UCSD-AML1 (cell line): ENCODE measurements around the gene C6orf120.

Experiments used
- DNase-seq: peaks from one replicate; lab custom pipeline; 2025; ENCODE audit not compliant: unreplicated experiment; lab: John Stamatoyannopoulos, UW

Gene C6orf120

DNA sequence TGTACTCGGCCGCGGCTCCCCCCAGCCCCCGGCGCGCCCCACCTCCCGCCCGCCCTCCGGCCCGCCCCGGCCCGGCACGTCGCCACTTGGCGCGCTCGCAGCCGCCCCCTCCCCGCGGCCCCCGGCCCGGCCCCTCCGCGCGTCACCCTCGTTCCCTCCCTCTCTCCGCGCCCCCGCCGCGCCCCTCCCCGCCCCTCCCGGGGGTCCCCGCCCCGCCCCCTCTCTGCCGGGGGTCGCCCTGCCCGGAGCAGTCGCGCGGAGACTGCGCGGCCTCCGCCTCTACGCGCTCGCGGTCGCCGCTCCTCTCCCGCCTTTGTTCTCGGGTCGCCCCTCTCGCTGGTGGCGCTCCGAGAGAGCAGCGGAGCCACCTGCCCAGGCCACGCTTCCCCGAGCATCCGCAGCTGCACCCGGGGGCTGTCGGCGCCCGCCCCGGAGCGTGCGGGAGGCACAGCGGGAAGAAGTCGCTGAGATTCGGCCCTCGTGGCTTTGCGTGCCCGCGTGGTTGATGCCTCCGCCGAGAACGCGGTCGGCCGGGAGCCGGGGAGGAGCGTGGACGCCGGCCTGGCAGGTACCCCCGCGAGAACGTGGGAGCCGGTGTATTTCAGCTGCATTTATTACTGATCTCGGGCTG is 22.7 kb downstream of the C6orf120 start, which contains the start of gene PHF10:
TSS of gene PHF10 (minus strand) at position 7 of the 631 bp plus-strand sequence. CDS start 569 bp downstream, outside the sequence.
- DNase-seq, result peak; percentile 58

DNA sequence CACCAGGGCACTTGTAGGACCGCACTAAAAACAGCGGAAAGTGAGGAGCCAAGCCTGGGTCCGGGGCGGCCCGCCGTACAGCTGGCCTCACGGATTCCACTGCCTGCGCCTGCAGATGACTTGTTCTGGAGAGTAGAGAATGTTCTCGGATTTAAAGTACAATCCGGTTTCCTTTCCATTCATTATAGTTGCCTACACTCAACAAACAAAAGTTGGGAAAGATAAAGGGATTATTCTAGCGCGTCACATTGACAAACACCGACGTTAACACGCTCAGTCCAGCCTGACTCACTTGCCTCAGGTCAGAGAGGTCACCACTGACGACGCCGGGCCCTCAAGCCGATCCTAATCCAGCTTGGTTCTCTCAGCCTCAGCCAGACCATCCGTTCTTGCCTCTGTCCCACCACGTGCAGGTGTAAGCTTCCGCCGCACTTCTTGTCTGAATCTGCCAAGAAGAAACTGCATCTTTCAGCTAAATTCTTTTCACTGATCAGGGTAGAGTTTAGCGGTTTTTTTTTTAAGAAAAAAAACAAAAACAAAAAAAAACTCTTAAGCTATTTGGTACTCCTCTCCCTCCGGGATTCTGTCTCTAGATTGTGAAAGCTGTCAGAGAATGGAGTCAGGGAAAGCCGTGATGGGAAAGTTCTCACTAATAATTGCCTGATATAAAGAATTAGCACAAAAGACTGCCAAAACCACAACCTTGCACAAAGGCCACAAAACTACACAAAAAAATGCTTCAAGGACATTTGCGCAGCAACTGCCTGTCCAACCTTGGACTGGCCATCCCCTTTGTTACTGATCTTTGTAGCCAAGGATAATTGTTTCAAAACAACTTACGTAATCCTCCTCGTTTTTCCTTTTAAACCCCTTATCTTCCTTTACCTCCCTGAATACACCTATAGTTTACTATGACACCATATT is 23.5 kb downstream of the C6orf120 start:
- DNase-seq, result no peak

DNA sequence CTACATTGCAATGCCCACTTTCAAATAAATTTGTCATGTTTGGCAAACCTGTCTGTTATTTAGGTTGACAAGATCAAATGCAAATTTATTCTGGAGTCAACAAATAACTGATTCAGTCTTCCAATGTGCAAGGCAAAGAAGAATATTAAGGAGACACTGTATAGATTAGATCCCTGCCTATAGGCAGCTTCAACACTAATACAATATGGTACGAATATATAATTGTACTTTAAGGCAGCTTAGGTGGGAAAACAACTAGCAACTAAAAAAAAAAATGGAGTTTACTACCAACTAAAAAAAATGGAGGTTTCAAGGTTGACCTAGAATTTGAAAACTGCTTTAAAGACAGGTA is 24.1 kb downstream of the C6orf120 start:
- DNase-seq, result no peak

DNA sequence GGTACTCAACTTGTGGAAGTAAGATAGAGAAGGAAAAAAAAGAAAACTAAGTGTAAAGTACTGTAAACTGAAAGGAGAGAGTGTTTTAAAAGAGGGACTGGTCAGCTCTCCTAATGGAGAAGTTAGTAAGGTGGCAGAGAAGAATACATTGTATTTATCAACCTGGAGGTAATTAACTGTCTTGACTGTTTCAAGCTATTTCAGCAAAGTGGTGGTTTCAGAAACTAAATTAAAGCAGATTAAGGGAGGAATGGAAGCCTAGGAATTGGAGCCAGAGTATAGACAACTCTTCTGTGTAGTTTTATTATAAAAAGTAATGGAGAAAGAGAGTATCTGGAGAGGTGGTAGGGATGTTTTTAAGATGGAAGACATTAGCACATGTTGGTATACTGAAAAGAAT is 25.0 kb downstream of the C6orf120 start:
- no peak for DNase-seq

DNA sequence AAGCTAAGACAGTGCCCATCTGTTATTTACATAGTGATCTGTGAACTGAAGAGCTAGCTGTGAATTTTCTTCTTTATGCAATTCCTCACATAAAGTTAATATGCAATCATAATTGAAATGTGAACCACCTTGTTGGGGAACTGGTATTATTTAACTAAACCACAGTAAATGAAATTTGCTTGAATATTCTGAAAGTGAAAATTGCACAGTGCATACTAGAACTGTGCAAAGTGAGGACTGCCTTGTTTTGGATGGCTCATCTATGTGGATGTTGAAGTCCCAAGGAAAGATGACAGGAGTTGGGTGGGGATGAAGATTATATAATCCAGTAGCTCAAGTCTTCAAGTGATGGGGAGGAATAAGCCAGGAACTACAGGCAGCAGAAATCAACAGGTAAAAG is 28.0 kb downstream of the C6orf120 start:
- DNase-seq, result no peak

DNA sequence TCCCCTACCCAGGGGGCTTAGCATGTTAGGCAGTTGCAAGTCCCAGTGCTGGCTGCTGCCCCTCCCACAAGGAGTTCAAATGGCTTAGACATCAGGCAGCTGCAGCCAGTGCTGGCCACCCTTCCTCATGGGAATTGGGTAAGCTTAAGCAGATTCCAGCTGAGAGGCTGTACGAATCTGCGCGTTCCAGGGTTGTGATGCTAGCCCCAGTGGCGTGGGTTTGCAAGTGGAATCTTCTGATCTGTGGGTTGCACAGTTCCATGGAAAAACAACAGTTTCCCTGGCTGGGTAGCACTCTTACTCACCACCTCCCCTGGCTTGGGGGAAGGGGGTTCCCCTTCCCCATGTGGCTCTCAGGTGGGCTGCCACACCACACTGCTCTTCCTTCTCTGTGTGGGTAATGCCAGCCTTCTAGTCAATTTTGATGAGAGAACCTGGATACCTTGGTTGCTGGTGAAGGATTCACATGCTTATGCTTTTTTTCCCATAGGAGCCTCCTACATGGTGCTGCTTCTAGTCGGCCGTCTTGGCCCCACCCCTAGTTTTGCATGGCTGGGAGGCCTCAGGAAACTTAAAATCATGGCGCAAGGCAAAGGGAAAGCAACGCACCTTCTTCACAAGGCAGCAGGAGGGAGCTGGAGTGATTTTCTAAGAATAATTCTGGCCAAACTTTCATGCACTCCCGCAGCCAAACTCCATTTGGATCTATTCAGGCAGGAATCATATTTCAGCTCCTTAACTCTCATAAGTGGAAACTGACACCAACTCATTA is 36.5 kb downstream of the C6orf120 start:
- no peak for DNase-seq

DNA sequence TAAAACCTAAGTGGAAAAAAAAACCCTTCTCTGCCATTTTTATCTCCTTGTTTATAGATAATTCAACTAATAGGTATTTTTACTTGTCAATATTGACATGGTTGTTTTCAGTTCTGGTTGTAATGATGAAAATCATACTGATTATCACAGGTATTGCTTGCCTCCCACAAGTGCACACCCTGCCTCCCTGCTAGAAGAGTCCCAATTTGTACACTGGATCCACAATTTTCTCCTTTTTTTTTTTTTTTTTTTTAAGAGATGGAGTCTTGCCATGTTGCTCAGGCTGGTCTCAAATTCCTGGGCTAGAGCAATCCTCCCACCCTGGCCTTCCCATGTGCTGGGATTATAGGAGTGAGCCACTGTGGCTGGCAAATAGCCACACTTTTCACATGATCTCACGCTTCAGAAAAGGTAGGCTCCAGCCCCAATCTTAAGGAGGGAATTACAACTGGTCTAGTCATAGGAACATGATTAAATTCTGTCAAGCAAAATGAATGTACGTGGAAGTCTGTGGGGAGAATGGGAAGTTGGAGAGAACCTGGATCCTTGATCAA is 37.1 kb downstream of the C6orf120 start:
- DNase-seq, result no peak

DNA sequence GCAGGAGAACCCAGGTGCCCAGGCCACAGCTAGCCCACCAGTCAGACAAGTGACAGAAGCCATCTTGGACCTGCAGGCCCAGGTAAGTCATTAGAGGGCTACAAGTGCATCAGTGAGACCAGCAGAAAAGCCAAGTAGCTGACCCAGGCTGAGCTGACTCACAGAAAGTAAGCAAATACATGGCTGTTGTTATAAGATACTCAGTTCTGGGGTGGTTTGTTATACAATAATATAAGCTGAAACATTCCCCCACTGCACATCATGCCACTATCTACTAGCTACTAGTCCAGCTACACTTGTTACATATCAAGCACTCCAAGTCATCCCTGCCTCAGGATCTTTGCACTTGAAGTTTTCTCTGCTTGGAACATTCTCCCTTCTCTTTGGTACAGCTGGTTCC is 39.4 kb downstream of the C6orf120 start:
- DNase-seq, result no peak

DNA sequence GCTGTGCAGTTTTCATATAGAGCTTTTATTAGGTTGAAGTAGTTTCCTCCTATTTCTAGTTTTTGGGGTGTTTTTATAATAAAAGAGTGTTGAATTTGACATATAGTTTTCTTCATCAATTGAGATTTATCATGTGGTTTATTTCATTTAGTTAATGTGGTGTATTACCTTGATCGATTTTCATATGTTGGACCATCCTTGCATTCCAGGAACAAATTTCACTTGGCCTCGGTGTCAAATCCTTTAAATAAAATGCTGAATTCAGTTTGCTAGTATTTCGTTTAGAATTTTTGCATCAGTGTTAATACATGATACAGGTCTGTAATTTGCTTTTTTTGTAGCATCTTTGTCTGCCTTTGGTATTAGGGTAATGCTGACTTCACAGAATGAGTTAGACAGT is 43.5 kb downstream of the C6orf120 start:
- no peak for DNase-seq

DNA sequence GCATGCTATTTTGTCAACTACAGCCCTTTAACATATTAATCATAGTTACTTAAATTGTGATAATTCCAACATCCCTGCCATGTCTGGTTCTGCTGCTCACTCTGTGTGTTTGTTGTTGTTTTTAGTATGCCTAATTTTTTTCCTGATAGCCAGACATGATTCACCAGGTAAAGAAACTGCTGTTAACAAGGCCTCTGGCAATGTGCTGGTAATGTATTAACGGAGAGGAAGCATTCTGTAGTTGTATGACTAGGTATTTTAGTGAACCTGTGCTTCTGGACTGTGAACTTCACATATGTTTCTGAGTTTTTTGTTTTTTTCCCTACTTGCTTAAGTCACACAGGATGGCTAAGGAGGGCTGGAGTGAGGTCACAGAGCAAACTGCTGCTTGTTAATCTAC is 44.6 kb downstream of the C6orf120 start:
- no peak for DNase-seq

DNA sequence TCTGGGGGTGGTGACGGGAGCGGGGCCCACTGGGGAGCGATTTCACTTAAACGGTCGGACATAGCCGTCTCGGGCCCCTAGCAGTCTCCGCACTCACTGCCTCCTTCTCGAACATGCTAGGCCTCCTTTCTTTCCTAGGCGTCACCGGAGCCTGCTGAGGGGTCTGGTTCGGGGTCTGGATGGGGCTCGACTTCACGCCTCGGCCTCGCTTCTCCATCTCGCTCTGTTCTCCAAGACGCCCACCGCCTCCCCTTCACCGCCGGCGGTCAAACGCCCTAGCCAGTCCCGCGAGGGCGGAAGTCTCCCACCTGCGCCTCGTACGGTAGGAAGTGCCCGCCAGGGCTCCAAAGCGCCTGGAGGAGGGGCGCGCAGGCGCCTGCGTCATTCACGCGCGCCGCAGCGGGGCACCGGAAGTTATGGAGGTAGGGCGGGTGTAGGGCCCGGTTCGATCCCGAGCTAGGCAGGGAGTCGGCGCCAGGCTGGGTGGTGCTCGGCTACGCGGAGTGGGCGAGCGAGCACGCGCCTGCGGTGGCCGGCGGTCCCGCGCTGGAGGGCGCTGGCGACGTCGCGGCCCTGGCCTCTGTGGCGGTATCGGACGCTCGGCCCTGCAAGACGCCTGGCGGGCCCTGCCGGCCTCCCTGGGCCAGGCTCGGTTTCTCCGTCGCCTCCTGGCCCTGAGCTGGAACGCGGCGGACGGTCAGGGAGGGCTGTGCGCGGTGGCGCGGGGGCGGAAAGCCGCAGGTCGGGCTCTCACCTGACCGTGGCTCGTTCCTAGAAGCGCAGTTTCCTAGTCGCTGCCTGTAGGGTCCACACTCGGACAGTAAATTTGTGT is 49.5 kb downstream of the C6orf120 start, which contains the start of the genes DYNLT2 and ERMARD:
TSS of gene DYNLT2 (minus strand) at position 331 of the 832 bp plus-strand sequence. CDS start at position 217, 114 bp downstream.
TSS of gene ERMARD (plus strand) at position 381 of the 832 bp plus-strand sequence. CDS start at position 417, 36 bp downstream.
- DNase-seq, result peak; percentile 95

DNA sequence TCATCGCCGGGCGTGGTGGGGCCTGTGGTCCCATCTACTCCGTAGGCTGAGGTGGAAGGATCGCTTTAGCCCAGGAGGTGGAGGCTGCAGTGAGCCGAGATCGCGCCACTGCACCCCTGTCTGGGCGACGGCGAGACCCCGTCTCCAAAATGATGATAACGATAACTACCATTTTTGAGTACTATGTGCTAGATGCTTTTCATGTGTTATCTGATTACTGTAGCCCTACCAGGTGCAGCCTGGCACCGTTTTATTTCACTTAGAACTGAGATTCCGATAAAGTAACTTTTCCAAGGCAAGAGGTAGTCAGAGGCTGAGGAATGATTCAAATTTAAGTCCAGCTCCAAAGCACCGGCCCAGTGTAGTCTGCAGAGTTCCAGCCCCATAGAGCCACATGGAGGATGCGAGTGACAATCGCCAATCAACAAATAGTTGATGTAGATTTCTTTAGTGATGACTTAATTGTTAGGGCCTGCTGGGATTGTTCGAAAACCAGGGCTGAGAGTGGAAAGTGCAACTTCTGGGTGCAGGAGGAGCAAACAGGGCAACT is 50.2 kb downstream of the C6orf120 start:
- no peak for DNase-seq
